AG04449 (cell line): ENCODE results near the gene BCLAF1.

Experiments
- CTCF ChIA-PET: fragments of 350-600 bp; formaldehyde crosslinking; extraction: SDS; loops from one replicate; lab custom pipeline; 2021; ENCODE audit warnings: antibody characterized with exemption; lab: Yijun Ruan, JAX
- POLR2A ChIA-PET: fragments of 400-600, 350-600 bp; formaldehyde crosslinking; extraction: SDS; loops from one replicate; lab custom pipeline; 2020; ENCODE audit warnings: antibody characterized with exemption, inconsistent platforms; lab: Yijun Ruan, JAX
- DNase-seq: peaks from one replicate; pipeline ENCODE4 v3.0.0-alpha.2; 2010; ENCODE audit warnings: low read depth, low spot score
- H3K4me3 ChIP-seq: 2 replicates; pipeline ENCODE4 v1.5.1; 2011; ENCODE audit warnings: low read depth, mild to moderate bottlenecking, control low read depth, low read length
- CTCF ChIP-seq: IDR thresholded peaks from one replicate; pipeline ENCODE4 v1.5.1; 2011; ENCODE audit warnings: mild to moderate bottlenecking, moderate library complexity, low read length, control low read depth, inconsistent platforms; ENCODE audit not compliant: insufficient read depth; ENCODE audit errors: missing control alignments

The BCLAF1 gene

GRCh38 chr6:136324686-136325380 lies 35.2 kb upstream of the BCLAF1 start:
- no peak for TF ChIP-seq CTCF
- ChIA-PET CTCF (interaction anchor here (1.2 to 2.9 kb wide), 2 partner anchors 7 to 9 kb away, joined by 4 to 17 read pairs; no protein-coding TSS in a partner anchor), POLR2A (no interaction called here)
- no peak for DNase-seq
- H3K4me3 ChIP-seq: no peak overlapping the region

GRCh38 chr6:136323431-136324112 lies 33.9 kb upstream of the BCLAF1 start:
- no peak for DNase-seq
- TF ChIP-seq CTCF: no peak
- CTCF ChIA-PET: interaction anchor here (0.7 kb wide), 1 partner anchor 227 kb away, joined by 3 read pairs; the partner anchor contains the start of gene MAP7
- POLR2A ChIA-PET: no interaction called here
- no peak overlapping the region for H3K4me3 ChIP-seq

GRCh38 chr6:136319732-136320131 lies 30.1 kb upstream of the BCLAF1 start:
- DNase-seq: no peak
- H3K4me3 ChIP-seq: no peak overlapping the region
- no peak for TF ChIP-seq CTCF
- ChIA-PET CTCF (interaction anchor here (0.7 to 3.4 kb wide), 3 partner anchors 11 to 814 kb away, joined by 3 to 27 read pairs (median 15); no protein-coding TSS in a partner anchor), POLR2A (no interaction called here)

GRCh38 chr6:136318676-136319075 lies 29.0 kb upstream of the BCLAF1 start:
- no peak for TF ChIP-seq CTCF
- POLR2A ChIA-PET: no interaction called here
- no peak for DNase-seq
- CTCF ChIA-PET: interaction anchor here (0.9 to 3.4 kb wide), 11 partner anchors 10 to 869 kb away, joined by 3 to 42 read pairs (median 10); no protein-coding TSS in a partner anchor
- H3K4me3 ChIP-seq: no peak overlapping the region

GRCh38 chr6:136317971-136318370 lies 28.3 kb upstream of the BCLAF1 start:
- no peak for TF ChIP-seq CTCF
- DNase-seq: no peak
- no peak overlapping the region for H3K4me3 ChIP-seq
- ChIA-PET CTCF (interaction anchor here (0.8 to 3.4 kb wide), 16 partner anchors 8 to 869 kb away, joined by 3 to 42 read pairs (median 6); no protein-coding TSS in a partner anchor), POLR2A (no interaction called here)
